Omental fat pad (tissue), 4 donors: Measurements from ENCODE around the gene KASH5. TPM values are rescaled to one million over a fixed set of nuclear protein-coding genes. Genes with fewer than 3 reads are reported as not detected.
A peak's percentile ranks its signal among the peaks of the same experiment; 100 is the strongest.
"Not testable (repeated sequence)": the region's sequence is repeated elsewhere in the genome, so short reads cannot be mapped to it uniquely, and the experiment has no call there.

Experiments
- ATAC-seq: fragments of 150-250 bp; one replicate; pipeline ENCODE4 v1.9.1; 2016; ENCODE audit warnings: mild to moderate bottlenecking, moderate library complexity; ENCODE audit not compliant: low FRiP score
- DNase-seq: peaks from one replicate; pipeline ENCODE4 v3.0.0-alpha.2; 2019; ENCODE audit warnings: low spot score
- CTCF ChIP-seq, 3 donors: fragments of 450-650 bp; IDR thresholded peaks; one replicate each; pipeline ENCODE4 v1.5.1; 2016 to 2017; ENCODE audit warnings: antibody characterized with exemption in 3 of 3, mild to moderate bottlenecking in 3 of 3, moderate library complexity in 2 of 3
- total RNA-seq, 4 donors: library from RNA; depleted of rRNA; stranded (reverse); fragments of >200 nt; gene quantifications; one replicate each; pipeline ENCODE4 v1.1.0, GENCODE V29; 2016

The KASH5 gene
- total RNA-seq, 4 donors from 2014 or later: 0.56 TPM; not detected in 3

- ATAC-seq (no peak), DNase-seq (no peak)
- no peak for TF ChIP-seq CTCF (IDR thresholded peaks at IDR 0.05)
Measured at GRCh38 chr19:49458567-49458903, 70.5 kb downstream of the KASH5 start.

GRCh38 chr19:49459388-49459787 lies 71.3 kb downstream of the KASH5 start:
- TF ChIP-seq CTCF (IDR thresholded peaks at IDR 0.05): no peak
- DNase-seq (no peak), ATAC-seq (no peak)

- not testable (repeated sequence) for ATAC-seq
Measured at GRCh38 chr19:49461130-49461529, 73.1 kb downstream of the KASH5 start.

GRCh38 chr19:49461656-49462055 lies 73.6 kb downstream of the KASH5 start:
- DNase-seq (no peak), ATAC-seq (no peak)
- no peak for TF ChIP-seq CTCF (IDR thresholded peaks at IDR 0.05)

More at GRCh38 chr19:49461130-49461529, 73.1 kb downstream of the KASH5 start:
- not testable (repeated sequence) for DNase-seq

- DNase-seq (no peak), ATAC-seq (no peak)
- no peak for TF ChIP-seq CTCF (IDR thresholded peaks at IDR 0.05)
Measured at GRCh38 chr19:49462492-49462891, 74.4 kb downstream of the KASH5 start.

- DNase-seq (no peak), ATAC-seq (peak; percentile 10)
- TF ChIP-seq CTCF (IDR thresholded peaks at IDR 0.05): no peak
Measured at GRCh38 chr19:49463960-49464740, 76.1 kb downstream of the KASH5 start.

- no peak for TF ChIP-seq CTCF (IDR thresholded peaks at IDR 0.05)
- ATAC-seq (no peak), DNase-seq (no peak)
Measured at GRCh38 chr19:49465371-49465770, 77.3 kb downstream of the KASH5 start.

Other genes starting within 250 kb of the KASH5 start
- gene HRC, start 232.9 kb upstream of the KASH5 start, total RNA-seq: 10 to 100 TPM in 1 of 4 donors, 1 to 10 TPM in 1, under 1 TPM in 2; 0.74 to 13.1 (median 1.7) TPM
- gene TRPM4, start 230.5 kb upstream of the KASH5 start, total RNA-seq: 10 to 100 TPM in 2 of 4 donors, 1 to 10 TPM in 2; 7.2 to 26.0 (median 10.6) TPM
- 1 to 10 TPM; 1.0 to 5.7 (median 1.4) TPM for gene SLC6A16, start 63.1 kb upstream of the KASH5 start, total RNA-seq
- gene CD37, start 52.8 kb upstream of the KASH5 start, total RNA-seq: 10 to 100 TPM; 10.3 to 43.8 (median 21.5) TPM
- 10 to 100 TPM; 19.9 to 35.0 (median 26.1) TPM for gene TEAD2, start 25.8 kb upstream of the KASH5 start, total RNA-seq
- gene DKKL1, start 24.4 kb upstream of the KASH5 start, total RNA-seq: not detected
- not detected for gene PTH2, start 35.2 kb downstream of the KASH5 start, total RNA-seq
- gene GFY, start 37.1 kb downstream of the KASH5 start, total RNA-seq: not detected
- gene SLC17A7, start 53.3 kb downstream of the KASH5 start, total RNA-seq: 1 to 10 TPM in 3 of 4 donors, under 1 TPM in 1; 0.48 to 6.3 (median 1.0) TPM
- gene PIH1D1, start 63.6 kb downstream of the KASH5 start, total RNA-seq: 10 to 100 TPM; 52.7 to 87.4 (median 75.7) TPM
- gene ALDH16A1, start 65.0 kb downstream of the KASH5 start, total RNA-seq: 10 to 100 TPM; 20.3 to 48.1 (median 34.6) TPM
- gene FLT3LG, start 86.0 kb downstream of the KASH5 start, total RNA-seq: 10 to 100 TPM in 1 of 4 donors, 1 to 10 TPM in 3; 2.3 to 11.2 (median 2.6) TPM
- gene RPL13A, start 99.4 kb downstream of the KASH5 start, total RNA-seq: 1,000 to 10,000 TPM; 2,551 to 3,862 (median 3,160) TPM
- 1,000 to 10,000 TPM; 3,715 to 4,750 (median 4,286) TPM for gene RPS11, start 108.2 kb downstream of the KASH5 start, total RNA-seq
- gene FCGRT, start 124.4 kb downstream of the KASH5 start, total RNA-seq: 100 to 1,000 TPM; 314 to 479 (median 337) TPM
- gene RCN3, start 139.8 kb downstream of the KASH5 start, total RNA-seq: 10 to 100 TPM; 23.7 to 70.1 (median 26.9) TPM
- gene NOSIP, start 192.3 kb downstream of the KASH5 start, total RNA-seq: 10 to 100 TPM; 36.9 to 70.8 (median 46.4) TPM
- gene PRRG2, start 193.1 kb downstream of the KASH5 start, total RNA-seq: 1 to 10 TPM in 2 of 4 donors, under 1 TPM in 1, not detected in 1; 0.79 to 5.2 (median 2.3) TPM
- 10 to 100 TPM in 1 of 4 donors, 1 to 10 TPM in 3; 3.3 to 11.3 (median 4.1) TPM for gene PRR12, start 202.9 kb downstream of the KASH5 start, total RNA-seq